H1 (cell line): ENCODE measurements around the gene RNPEPL1. TPM values are rescaled to one million over a fixed set of nuclear protein-coding genes. Genes with fewer than 3 reads are reported as not detected.

ENCODE experiments used
- CTCF ChIA-PET: fragments of 300-600 bp; sonication (Branson Sonifier 250); formaldehyde crosslinking; loops from one replicate; lab custom pipeline; 2021; ENCODE audit not compliant: partially characterized antibody; lab: Charles Lee
- POLR2A ChIA-PET: fragments of 300-600 bp; sonication (Branson Sonifier 250); formaldehyde crosslinking; loops from one replicate; lab custom pipeline; 2021; ENCODE audit warnings: inconsistent platforms; ENCODE audit not compliant: partially characterized antibody; lab: Charles Lee
- DNase-seq, 2 experiments: peaks; one replicate each; pipeline versions ENCODE4 v3.0.0 to v3.0.0-alpha.2; 2010 to 2022; ENCODE audit warnings: low spot score in 2 of 2, low read depth in 1 of 2, mixed read lengths in 1 of 2
- FAIRE-seq: peaks from 2 replicates; lab custom pipeline; 2011; peaks lifted over from hg19 to GRCh38; lab: Jason Lieb, UNC
- H2AFZ ChIP-seq: 2 replicates; pipeline ENCODE4 v1.8.1; 2012; ENCODE audit warnings: low read length, inconsistent platforms
- H2AK5ac ChIP-seq: 2 replicates; pipeline ENCODE4 v1.6.1; 2013; ENCODE audit warnings: low read depth, low read length
- H2BK120ac ChIP-seq: replicated peaks from 2 replicates; pipeline ENCODE3; 2013; ENCODE audit warnings: low read depth, low read length, inconsistent platforms
- H2BK12ac ChIP-seq: 2 replicates; pipeline ENCODE4 v1.6.1; 2013; ENCODE audit warnings: low read depth, low read length
- H2BK15ac ChIP-seq: 2 replicates; pipeline ENCODE4 v1.6.1; 2013; ENCODE audit warnings: low read length
- H2BK20ac ChIP-seq: 2 replicates; pipeline ENCODE4 v1.6.1; 2013; ENCODE audit warnings: low read length
- H2BK5ac ChIP-seq: 2 replicates; pipeline ENCODE4 v1.6.1; 2013; ENCODE audit warnings: low read depth, low read length
- H3K14ac ChIP-seq: 2 replicates; pipeline ENCODE4 v1.6.1; 2013; ENCODE audit warnings: inconsistent platforms; ENCODE audit not compliant: insufficient read length
- H3K18ac ChIP-seq: 2 replicates; pipeline ENCODE4 v1.6.1; 2013; ENCODE audit warnings: low read length; ENCODE audit errors: extremely low read depth
- H3K23ac ChIP-seq: 2 replicates; pipeline ENCODE4 v1.6.1; 2013; ENCODE audit warnings: inconsistent platforms; ENCODE audit not compliant: insufficient read length
- H3K23me2 ChIP-seq: 2 replicates; pipeline ENCODE4 v1.6.1; 2013; ENCODE audit warnings: low read depth, low read length
- H3K27ac ChIP-seq: 2 replicates; pipeline ENCODE4 v1.6.1; 2011; ENCODE audit warnings: low read depth, low read length, inconsistent platforms
- H3K27me3 ChIP-seq, 4 experiments: replicated peaks in 1 of 4; 1 replicate in 1 of 4; 2 replicates in 3 of 4; pipeline versions ENCODE4 v1.6.1 to v1.8.1; 2011 to 2013; ENCODE audit warnings: low read length in 3 of 4, mild to moderate bottlenecking in 3 of 4, inconsistent platforms in 2 of 4, mixed read lengths in 2 of 4, moderate library complexity in 1 of 4; ENCODE audit not compliant: control insufficient read depth in 3 of 4, insufficient read depth in 3 of 4; ENCODE audit errors: extremely low read depth in 1 of 4
- H3K36me3 ChIP-seq, 4 experiments: 2 replicates each; pipeline versions ENCODE4 v1.6.1 to v1.8.1; 2011 to 2013; ENCODE audit warnings: mild to moderate bottlenecking in 4 of 4, low read length in 3 of 4, moderate library complexity in 2 of 4, control low read depth in 1 of 4, inconsistent platforms in 1 of 4; ENCODE audit not compliant: insufficient read depth in 4 of 4, control insufficient read depth in 2 of 4
- H3K4ac ChIP-seq: replicated peaks from 2 replicates; pipeline ENCODE3; 2013; ENCODE audit warnings: low read length, low read depth, mixed read lengths, inconsistent platforms; ENCODE audit not compliant: insufficient read length
- H3K4me1 ChIP-seq, 4 experiments: replicated peaks in 1 of 4; 1 replicate in 1 of 4; 2 replicates in 3 of 4; pipeline versions ENCODE4 v1.6.1 to v1.8.1; 2011 to 2013; ENCODE audit warnings: low read length in 3 of 4, inconsistent platforms in 2 of 4, mixed read lengths in 1 of 4; ENCODE audit not compliant: insufficient read depth in 4 of 4, control insufficient read depth in 3 of 4
- H3K4me2 ChIP-seq, 2 experiments: 2 replicates each; pipeline versions ENCODE4 v1.6.1 to v1.8.1; 2011 to 2013; ENCODE audit warnings: low read depth in 2 of 2, low read length in 2 of 2, control low read depth in 1 of 2, inconsistent platforms in 1 of 2, mild to moderate bottlenecking in 1 of 2; ENCODE audit not compliant: insufficient read depth in 1 of 2
- H3K4me3 ChIP-seq, 4 experiments: fragments of 200-600, 300-600 bp in 1 of 4; sonication (generic), shearing (Covaris generic), sonication (Bioruptor Twin) in 1 of 4; 2 replicates each; pipeline versions ENCODE4 v1.5.1 to v1.8.1; 2011 to 2016; ENCODE audit warnings: low read length in 4 of 4, low read depth in 3 of 4, control low read depth in 2 of 4, inconsistent platforms in 2 of 4, mild to moderate bottlenecking in 2 of 4, mixed read lengths in 1 of 4, moderate library complexity in 1 of 4; ENCODE audit not compliant: insufficient read depth in 2 of 4; ENCODE audit errors: extremely low read depth in 1 of 4
- H3K56ac ChIP-seq: replicated peaks from 2 replicates; pipeline ENCODE3; 2013; ENCODE audit warnings: low read depth, mild to moderate bottlenecking, mixed read lengths, low read length, inconsistent platforms; ENCODE audit not compliant: insufficient read length
- H3K79me1 ChIP-seq: 2 replicates; pipeline ENCODE4 v1.6.1; 2013; ENCODE audit warnings: low read depth, low read length, control low read depth
- H3K79me2 ChIP-seq, 2 experiments: 2 replicates each; pipeline versions ENCODE4 v1.6.1 to v1.8.1; 2012 to 2013; ENCODE audit warnings: low read length in 2 of 2, mild to moderate bottlenecking in 2 of 2, inconsistent platforms in 1 of 2; ENCODE audit not compliant: insufficient read depth in 2 of 2, control insufficient read depth in 1 of 2
- H3K9ac ChIP-seq, 4 experiments: replicated peaks in 1 of 4; 1 replicate in 1 of 4; 2 replicates in 3 of 4; pipeline versions ENCODE4 v1.6.1 to v1.8.1; 2011 to 2013; ENCODE audit warnings: low read depth in 3 of 4, low read length in 3 of 4, control low read depth in 2 of 4, mild to moderate bottlenecking in 2 of 4, moderate library complexity in 2 of 4, inconsistent platforms in 1 of 4; ENCODE audit errors: extremely low read depth in 1 of 4
- H3K9me3 ChIP-seq, 2 experiments: 2 replicates each; pipeline versions ENCODE4 v1.6.1 to v1.8.1; 2012 to 2013; ENCODE audit warnings: mild to moderate bottlenecking in 2 of 2, moderate library complexity in 2 of 2, control low read depth in 1 of 2, inconsistent platforms in 1 of 2, low read depth in 1 of 2, low read length in 1 of 2, mixed read lengths in 1 of 2; ENCODE audit not compliant: insufficient read depth in 2 of 2
- H4K20me1 ChIP-seq, 2 experiments: replicated peaks in 1 of 2; 2 replicates each; pipeline versions ENCODE3 to v1.8.1; 2011 to 2013; ENCODE audit warnings: inconsistent platforms in 2 of 2, low read length in 2 of 2, mild to moderate bottlenecking in 1 of 2; ENCODE audit not compliant: insufficient read depth in 2 of 2, control insufficient read depth in 1 of 2
- H4K5ac ChIP-seq: 2 replicates; pipeline ENCODE4 v1.6.1; 2013; ENCODE audit warnings: low read length, low read depth, mixed read lengths, inconsistent platforms; ENCODE audit not compliant: insufficient read length
- H4K8ac ChIP-seq: 2 replicates; pipeline ENCODE4 v1.8.0; 2013; ENCODE audit warnings: mild to moderate bottlenecking, moderate library complexity, low read length, inconsistent platforms; ENCODE audit not compliant: insufficient read depth; ENCODE audit errors: extremely low read depth
- H4K91ac ChIP-seq: replicated peaks from 2 replicates; pipeline ENCODE3; 2013; ENCODE audit warnings: low read length, mixed read lengths, inconsistent platforms; ENCODE audit not compliant: insufficient read length
- CTBP2 ChIP-seq: IDR thresholded peaks from 2 replicates; pipeline ENCODE4 v1.7.0; 2011; ENCODE audit warnings: borderline replicate concordance, mild to moderate bottlenecking, moderate library complexity, mixed read lengths, low read length; ENCODE audit not compliant: insufficient read depth, insufficient read length
- HDAC2 ChIP-seq, 2 experiments: fragments of 300-600 bp in 1 of 2; sonication (generic) in 1 of 2; IDR thresholded peaks; 2 replicates each; pipeline ENCODE4 v1.6.1; 2011 to 2012; ENCODE audit warnings: low read depth in 2 of 2, low read length in 2 of 2, mild to moderate bottlenecking in 2 of 2, moderate library complexity in 2 of 2, borderline replicate concordance in 1 of 2, inconsistent platforms in 1 of 2
- JUND ChIP-seq: IDR thresholded peaks from 2 replicates; pipeline ENCODE4 v1.6.1; 2011; ENCODE audit warnings: mild to moderate bottlenecking, improper control_type of control experiment, low read length
- MAFK ChIP-seq: IDR thresholded peaks from 2 replicates; pipeline ENCODE4 v1.6.1; 2012; ENCODE audit warnings: low read depth, mild to moderate bottlenecking, improper control_type of control experiment, low read length
- WGBS, 2 experiments: shearing (Covaris generic) in 1 of 2; methylation state at CpG; one replicate each; pipeline versions ENCODE4 v1.1.6 to v1.1.7; 2013 to 2015; ENCODE audit warnings: low lambda C conversion rate in 2 of 2, mixed read lengths in 2 of 2, inconsistent platforms in 1 of 2, low coverage in 1 of 2, missing lambda C conversion rate in 1 of 2; ENCODE audit not compliant: insufficient replicate concordance in 2 of 2, insufficient coverage in 1 of 2, insufficient read length in 1 of 2; ENCODE audit errors: extremely low coverage in 1 of 2, missing lambda C conversion rate in 1 of 2; 5-methylcytosine and 5-hydroxymethylcytosine counted together
- polyA plus RNA-seq, 7 experiments: library from polyadenylated mRNA; depleted of rRNA in 3 of 7; stranded (reverse) in 5 of 7; unstranded in 2 of 7; fragments of >200 nt in 5 of 7; fragments of 200-250 nt in 2 of 7; gene quantifications; 1 replicate in 5 of 7; 2 replicates in 1 of 7; 4 replicates in 1 of 7; pipeline versions ENCODE4 v1.2.1 to v1.2.3, GENCODE V29; 2011 to 2013; ENCODE audit warnings: missing spikeins in 2 of 7, mixed read lengths in 2 of 7
- total RNA-seq: library from RNA; stranded (reverse); fragmentation: NEBNext Ultra II Directional; extraction: Animal tissue kit (Norgen Biotek cat#: 25700); gene quantifications from 2 replicates; pipeline ENCODE4 v1.2.1, GENCODE V29; 2021

RNPEPL1 gene
- total and polyA plus RNA-seq, 2 of the 8 experiments (the other 6 are each of a cell fraction or from before 2014, with no cell fraction given): 9.0 to 11.3 TPM

GRCh38 chr2:240605867-240606743, 37.8 kb downstream of the RNPEPL1 start:
- CTCF ChIA-PET: interaction anchor here (0.6 to 1.7 kb wide), 5 partner anchors 9 to 145 kb away, joined by 3 to 5 read pairs (median 3); no protein-coding TSS in a partner anchor
- H3K23me2 ChIP-seq: no peaks in the 10 kb centered on the region
- no peak overlapping the region for H2AK5ac ChIP-seq
- no peak for FAIRE-seq
- no peak overlapping the region for H3K14ac ChIP-seq
- peaks cover 0 to 4% of the 10 kb centered on the region in 2 experiments for H4K20me1 ChIP-seq
- no peaks in the 10 kb centered on the region for H3K79me1 ChIP-seq
- H2BK12ac ChIP-seq: no peak overlapping the region
- H3K79me2 ChIP-seq: no peaks in the 10 kb centered on the region
- no peaks in the 10 kb centered on the region for H3K4me1 ChIP-seq
- H2BK120ac ChIP-seq: no peak overlapping the region
- no peak overlapping the region for H2BK5ac ChIP-seq
- no peak overlapping the region for H3K56ac ChIP-seq
- H3K4ac ChIP-seq: no peak overlapping the region
- H4K91ac ChIP-seq: no peak overlapping the region
- no peak overlapping the region for H3K27ac ChIP-seq
- no peak for TF ChIP-seq MAFK
- no peak for TF ChIP-seq CTBP2
- TF ChIP-seq HDAC2 (IDR thresholded peaks at IDR 0.05; ENCODE audit: borderline replicate concordance in 1 of 2, low read depth in 2 of 2, low read length in 2 of 2): no peak
- no peak for TF ChIP-seq JUND
- H2AFZ ChIP-seq: no peak overlapping the region
- no peaks in the 10 kb centered on the region for H3K9me3 ChIP-seq
- H3K18ac ChIP-seq: no peak overlapping the region
- H3K36me3 ChIP-seq: no peaks in the 10 kb centered on the region
- 83% methylated on average over 12 of the region's 12 CpGs; no CpG with 5 or more reads in 1 of the 2 experiments for WGBS, 2 experiments
- no peak overlapping the region for H3K4me3 ChIP-seq
- H3K23ac ChIP-seq: no peak overlapping the region
- H3K9ac ChIP-seq: no peak overlapping the region
- no peak overlapping the region for H4K8ac ChIP-seq
- no peak overlapping the region for H3K4me2 ChIP-seq
- POLR2A ChIA-PET: no interaction called here
- no peak for DNase-seq
- no peak overlapping the region for H2BK20ac ChIP-seq
- no peak overlapping the region for H2BK15ac ChIP-seq
- 0 out of 7 replicates have a peak, but pooled peaks cover 0 to 2% (median 0%) of the 10 kb centered on the region in 4 experiments for H3K27me3 ChIP-seq
- H4K5ac ChIP-seq: no peak overlapping the region
